Measurements from ENCODE around the gene AHR. TPM values are rescaled to one million over a fixed set of nuclear protein-coding genes. Genes with fewer than 3 reads are reported as not detected.

AHR gene
- total RNA-seq, 1 donor from 2014 or later, result 24.4 TPM

DNA sequence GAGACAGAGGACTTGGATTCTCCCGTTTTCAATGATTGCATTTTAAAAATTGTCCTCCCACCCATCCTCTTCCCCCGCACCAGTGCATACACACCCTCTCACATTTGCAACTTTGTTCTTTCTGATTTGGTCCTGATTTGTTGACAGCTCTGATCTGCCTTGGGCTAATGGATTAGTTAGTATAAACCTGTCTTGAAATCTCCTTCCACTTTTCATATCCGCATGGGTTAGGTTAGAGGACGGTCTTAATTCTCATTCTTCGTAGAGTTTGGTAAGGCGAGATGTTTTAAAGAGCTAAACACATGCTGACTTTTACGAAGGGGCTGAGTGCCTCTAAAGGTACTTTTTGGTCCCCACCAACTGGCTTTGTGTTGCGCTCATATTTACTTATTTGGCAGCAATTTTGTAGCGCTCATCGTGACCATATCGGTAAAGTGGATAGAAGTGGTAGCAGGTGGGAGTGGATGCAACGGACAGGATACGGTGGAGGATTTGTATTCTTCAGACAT, 1.1 kb downstream of the AHR start:
- TF ChIP-seq, protein P1, sequence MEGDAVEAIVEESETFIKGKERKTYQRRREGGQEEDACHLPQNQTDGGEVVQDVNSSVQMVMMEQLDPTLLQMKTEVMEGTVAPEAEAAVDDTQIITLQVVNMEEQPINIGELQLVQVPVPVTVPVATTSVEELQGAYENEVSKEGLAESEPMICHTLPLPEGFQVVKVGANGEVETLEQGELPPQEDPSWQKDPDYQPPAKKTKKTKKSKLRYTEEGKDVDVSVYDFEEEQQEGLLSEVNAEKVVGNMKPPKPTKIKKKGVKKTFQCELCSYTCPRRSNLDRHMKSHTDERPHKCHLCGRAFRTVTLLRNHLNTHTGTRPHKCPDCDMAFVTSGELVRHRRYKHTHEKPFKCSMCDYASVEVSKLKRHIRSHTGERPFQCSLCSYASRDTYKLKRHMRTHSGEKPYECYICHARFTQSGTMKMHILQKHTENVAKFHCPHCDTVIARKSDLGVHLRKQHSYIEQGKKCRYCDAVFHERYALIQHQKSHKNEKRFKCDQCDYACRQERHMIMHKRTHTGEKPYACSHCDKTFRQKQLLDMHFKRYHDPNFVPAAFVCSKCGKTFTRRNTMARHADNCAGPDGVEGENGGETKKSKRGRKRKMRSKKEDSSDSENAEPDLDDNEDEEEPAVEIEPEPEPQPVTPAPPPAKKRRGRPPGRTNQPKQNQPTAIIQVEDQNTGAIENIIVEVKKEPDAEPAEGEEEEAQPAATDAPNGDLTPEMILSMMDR (IDR thresholded peaks at IDR 0.05), result no peak
- no peaks in the 10 kb centered on the region for H3K27me3 Mint-ChIP-seq
- peaks cover 44% of the 10 kb centered on the region for H3K4me1 Mint-ChIP-seq
- peak overlapping the region; percentile 86 for H3K4me3 Mint-ChIP-seq
- ATAC-seq (ENCODE audit: low read depth) (peak; percentile 4), DNase-seq (peak; percentile 15)
- H3K36me3 Mint-ChIP-seq (ENCODE audit: low read depth), result peaks cover 5% of the 10 kb centered on the region
- peak overlapping the region; percentile 83 for H3K27ac Mint-ChIP-seq
- ChIA-PET CTCF (interaction anchor here (1.1 to 2.6 kb wide), 3 partner anchors 237 to 317 kb away, joined by 3 to 9 read pairs (median 5); no protein-coding TSS in a partner anchor), POLR2A (interaction anchor here (1.1 to 2.4 kb wide), 9 partner anchors 8 to 654 kb away, joined by 3 to 10 read pairs (median 4); partner anchors contain the start of genes ANKMY2 and BZW2)
- H3K9me3 Mint-ChIP-seq, result peaks cover 6% of the 10 kb centered on the region
- intact Hi-C loops (cut with micrococcal nuclease), result loop anchor here (2.0 kb wide), 5 partner anchors 147 to 879 kb away; partner anchors contain the start of gene CRPPA

DNA sequence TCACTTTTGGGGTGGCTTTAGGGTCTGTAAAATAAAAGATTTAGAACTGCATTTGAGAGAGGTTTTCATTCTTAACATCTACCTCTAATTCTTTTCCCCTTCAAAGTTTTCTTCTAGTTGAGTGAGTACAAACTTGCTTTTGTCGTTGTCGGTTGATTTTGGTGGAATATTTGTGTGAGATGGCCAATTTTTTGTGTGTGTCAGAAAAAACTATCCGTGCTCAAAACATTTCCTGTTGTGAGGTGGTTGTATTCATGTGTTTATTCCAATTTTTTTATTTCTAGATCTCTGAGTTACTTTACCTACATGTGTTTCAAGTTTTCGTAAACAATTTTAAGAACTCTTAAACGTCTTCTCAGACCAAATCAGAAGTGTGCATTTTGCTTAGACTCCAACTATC, 1.6 kb downstream of the AHR start:
- no peaks in the 10 kb centered on the region for H3K27me3 Mint-ChIP-seq
- ATAC-seq (ENCODE audit: low read depth) (no peak), DNase-seq (no peak)
- POLR2A ChIA-PET, result interaction anchor here (1.1 to 2.4 kb wide), 4 partner anchors 66 to 654 kb away, joined by 3 to 10 read pairs (median 4); partner anchors contain the start of genes ANKMY2 and BZW2
- TF ChIP-seq, protein P1 (IDR thresholded peaks at IDR 0.05), result no peak
- peak overlapping the region; percentile 86 for H3K4me3 Mint-ChIP-seq
- H3K27ac Mint-ChIP-seq, result peak overlapping the region; percentile 83
- H3K4me1 Mint-ChIP-seq, result peaks cover 49% of the 10 kb centered on the region
- intact Hi-C loops (cut with micrococcal nuclease), result loop anchor here (5.0 to 10.0 kb wide), 4 partner anchors 342 to 1205 kb away; no protein-coding TSS in a partner anchor
- H3K9me3 Mint-ChIP-seq, result peaks cover 6% of the 10 kb centered on the region
- CTCF ChIA-PET, result interaction anchor here (1.1 to 1.4 kb wide), 2 partner anchors 238 to 317 kb away, joined by 3 to 5 read pairs; no protein-coding TSS in a partner anchor
- peaks cover 5% of the 10 kb centered on the region for H3K36me3 Mint-ChIP-seq (ENCODE audit: low read depth)

DNA sequence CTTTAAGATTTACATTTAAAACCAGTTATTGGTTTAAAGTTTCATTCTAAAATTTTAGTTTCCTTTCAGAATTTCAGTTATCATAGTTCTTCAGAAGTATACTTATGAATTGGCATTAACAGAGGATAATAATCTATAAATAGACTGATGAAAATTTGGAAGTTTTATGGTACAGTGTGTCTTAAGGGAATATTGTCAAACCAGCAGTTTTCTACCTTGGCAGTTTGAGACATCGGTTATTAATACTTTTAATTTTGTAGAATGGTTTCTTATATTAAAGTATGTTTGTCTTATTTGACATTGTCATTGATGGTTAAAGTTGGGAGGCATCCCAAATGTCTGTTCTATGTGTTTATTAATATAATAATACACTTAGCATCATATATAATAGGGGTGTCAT, 2.0 kb downstream of the AHR start:
- CTCF ChIA-PET, result interaction anchor here (1.4 kb wide), 2 partner anchors 293 to 318 kb away, joined by 4 to 5 read pairs; no protein-coding TSS in a partner anchor
- intact Hi-C loops (cut with micrococcal nuclease), result loop anchor here (5.0 to 10.0 kb wide), 4 partner anchors 342 to 1204 kb away; no protein-coding TSS in a partner anchor
- no peak for DNase-seq

DNA sequence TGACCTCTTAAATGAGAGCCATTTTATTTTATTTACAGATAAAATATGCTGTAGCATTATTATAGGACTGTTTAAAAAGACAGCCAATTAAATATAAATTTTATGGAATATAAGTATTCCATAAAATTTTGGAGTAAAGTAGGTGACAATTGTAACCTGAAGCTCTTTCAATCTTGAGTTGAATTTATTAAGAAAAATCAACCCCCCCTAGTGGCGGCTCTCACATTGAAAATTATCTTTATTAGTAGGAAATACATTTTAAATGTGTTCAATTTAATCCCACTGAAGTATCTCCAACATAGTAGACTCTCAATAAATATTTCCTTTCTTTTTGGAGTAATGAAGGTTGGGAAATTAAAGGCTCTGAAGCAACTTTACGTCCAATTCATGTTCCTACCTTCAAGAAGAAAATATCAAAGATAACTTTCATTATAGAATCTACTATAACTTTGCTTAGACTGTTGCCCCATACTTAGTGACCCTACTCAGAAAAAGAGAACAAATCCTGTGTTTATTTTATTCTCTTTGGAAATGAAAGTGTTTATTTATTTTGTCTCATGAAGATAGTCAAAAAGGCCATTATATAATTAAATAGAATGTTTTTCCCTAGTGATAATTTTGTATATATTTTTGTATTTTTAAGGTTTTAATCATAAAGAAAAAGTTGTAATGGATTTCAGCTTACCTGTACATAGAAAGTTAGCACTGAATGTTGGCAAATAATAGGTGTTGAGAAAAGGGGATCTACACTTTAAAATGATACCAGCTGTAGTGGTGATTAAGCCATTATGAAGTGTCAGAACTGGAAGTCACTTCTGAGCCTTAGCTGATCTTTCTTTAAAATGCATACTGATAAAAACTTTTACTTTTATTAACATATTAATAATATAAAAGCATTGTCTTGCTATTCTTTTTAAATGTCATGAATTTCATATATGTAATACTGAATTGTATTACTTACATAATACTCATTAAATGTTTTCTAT, 3.3 kb downstream of the AHR start:
- TF ChIP-seq, protein P1 (IDR thresholded peaks at IDR 0.05), result peak; percentile 60
- H3K27ac Mint-ChIP-seq, result no peak overlapping the region
- DNase-seq (no peak), ATAC-seq (ENCODE audit: low read depth) (no peak)
- CTCF ChIA-PET, result interaction anchor here (0.6 to 2.9 kb wide), 27 partner anchors 9 to 379 kb away, joined by 3 to 49 read pairs (median 4); no protein-coding TSS in a partner anchor
- peaks cover 6% of the 10 kb centered on the region for H3K9me3 Mint-ChIP-seq
- intact Hi-C loops (cut with micrococcal nuclease), result loop anchor here (1.0 to 10.0 kb wide), 9 partner anchors 101 to 1203 kb away; no protein-coding TSS in a partner anchor
- no peak overlapping the region for H3K4me3 Mint-ChIP-seq
- no peaks in the 10 kb centered on the region for H3K27me3 Mint-ChIP-seq
- peaks cover 5% of the 10 kb centered on the region for H3K36me3 Mint-ChIP-seq (ENCODE audit: low read depth)
- H3K4me1 Mint-ChIP-seq, result peaks cover 58% of the 10 kb centered on the region
- POLR2A ChIA-PET, result interaction anchor here (1.5 kb wide), 1 partner anchor 106 kb away, joined by 4 read pairs; no protein-coding TSS in a partner anchor

More for the DNA sequence above, 2.0 kb downstream of the AHR start:
- Mint-ChIP-seq H3K4me3 (peak overlapping the region; percentile 86), H3K36me3 (ENCODE audit: low read depth) (peaks cover 5% of the 10 kb centered on the region), H3K27ac (peak overlapping the region; percentile 83), H3K4me1 (peaks cover 53% of the 10 kb centered on the region), H3K9me3 (peaks cover 6% of the 10 kb centered on the region), H3K27me3 (no peaks in the 10 kb centered on the region)
- TF ChIP-seq, protein P1 (IDR thresholded peaks at IDR 0.05), result no peak
- ATAC-seq (ENCODE audit: low read depth), result no peak
- POLR2A ChIA-PET, result interaction anchor here (1.1 to 1.2 kb wide), 3 partner anchors 67 to 238 kb away, joined by 3 to 5 read pairs (median 4); no protein-coding TSS in a partner anchor
